Superior temporal gyrus (tissue), 1 donor: ENCODE data around the gene MYO1E.

Experiments used
- DNase-seq: peaks from one replicate; pipeline ENCODE4 v3.0.0-alpha.2; 2016; ENCODE audit errors: extremely low spot score

MYO1E gene

GRCh38 chr15:59197454-59197853 is 175.2 kb downstream of the MYO1E start:
- DNase-seq: no peak

- DNase-seq: no peak
Observed at GRCh38 chr15:59196416-59196815, 176.3 kb downstream of the MYO1E start.

GRCh38 chr15:59194639-59195325 is 177.9 kb downstream of the MYO1E start:
- DNase-seq: no peak

- no peak for DNase-seq
Observed at GRCh38 chr15:59191855-59192237, 180.8 kb downstream of the MYO1E start.

DNA sequence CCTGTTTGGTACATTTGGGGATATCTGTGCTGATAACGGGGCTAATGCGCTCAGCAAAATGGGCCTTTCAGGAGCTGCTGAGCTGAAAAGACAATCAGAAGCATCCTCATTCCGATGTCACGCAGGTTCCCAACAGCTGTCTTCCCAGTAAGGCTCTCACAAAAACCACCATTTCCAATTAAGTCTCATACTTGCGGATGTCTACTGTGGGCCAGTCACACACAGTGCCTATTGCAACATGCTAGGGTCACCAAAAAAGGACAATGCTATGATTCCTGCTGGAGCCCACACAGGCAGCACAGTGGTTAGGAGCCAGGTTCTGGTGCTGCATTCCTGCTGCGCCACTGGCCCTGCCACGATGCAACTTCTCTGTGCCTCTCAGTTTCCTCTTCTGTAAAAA is 182.4 kb downstream of the MYO1E start:
- DNase-seq: no peak

- DNase-seq: no peak
Observed at GRCh38 chr15:59189241-59189640, 183.4 kb downstream of the MYO1E start.

- DNase-seq: no peak
Observed at GRCh38 chr15:59186501-59186900, 186.2 kb downstream of the MYO1E start.

- no peak for DNase-seq
Observed at GRCh38 chr15:59185725-59186124, 186.9 kb downstream of the MYO1E start.

DNA sequence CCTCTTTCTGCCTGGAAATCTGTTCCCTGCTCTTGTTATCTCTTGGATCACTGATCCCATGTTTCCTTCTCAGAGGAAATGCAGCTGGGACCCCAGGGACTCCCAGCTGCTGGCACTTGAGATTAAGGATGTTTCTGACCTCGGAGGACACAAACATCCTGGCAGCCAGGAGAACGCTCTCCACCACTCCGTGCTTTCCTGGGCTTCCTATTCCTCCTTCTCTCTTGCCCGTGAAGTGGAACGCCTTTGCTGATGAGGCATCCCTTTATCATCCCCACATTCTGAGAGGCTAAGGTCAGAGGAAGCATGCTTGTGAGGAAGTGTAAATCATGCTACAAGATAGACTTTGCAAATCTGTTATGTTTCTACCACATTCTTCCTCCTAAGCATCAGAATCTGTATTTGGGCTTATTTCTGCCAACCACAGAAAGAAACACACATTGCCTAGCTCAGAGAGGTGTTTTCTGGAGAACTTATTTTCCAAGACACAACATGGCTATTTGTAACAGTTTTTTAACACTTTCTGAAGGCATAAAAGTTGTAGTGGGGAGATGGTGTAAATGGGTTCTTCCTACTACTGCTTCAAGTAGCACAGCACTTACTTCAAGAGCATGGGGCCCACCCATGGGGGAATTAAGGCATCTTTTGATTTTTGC is 191.6 kb downstream of the MYO1E start:
- no peak for DNase-seq

GRCh38 chr15:59179717-59180116 is 193.0 kb downstream of the MYO1E start:
- DNase-seq: no peak

GRCh38 chr15:59178151-59178695 is 194.4 kb downstream of the MYO1E start:
- no peak for DNase-seq

- peak; percentile 73 for DNase-seq
Observed at GRCh38 chr15:59177317-59177660, 195.4 kb downstream of the MYO1E start.

- no peak for DNase-seq
Observed at GRCh38 chr15:59176653-59177316, 195.9 kb downstream of the MYO1E start.

DNA sequence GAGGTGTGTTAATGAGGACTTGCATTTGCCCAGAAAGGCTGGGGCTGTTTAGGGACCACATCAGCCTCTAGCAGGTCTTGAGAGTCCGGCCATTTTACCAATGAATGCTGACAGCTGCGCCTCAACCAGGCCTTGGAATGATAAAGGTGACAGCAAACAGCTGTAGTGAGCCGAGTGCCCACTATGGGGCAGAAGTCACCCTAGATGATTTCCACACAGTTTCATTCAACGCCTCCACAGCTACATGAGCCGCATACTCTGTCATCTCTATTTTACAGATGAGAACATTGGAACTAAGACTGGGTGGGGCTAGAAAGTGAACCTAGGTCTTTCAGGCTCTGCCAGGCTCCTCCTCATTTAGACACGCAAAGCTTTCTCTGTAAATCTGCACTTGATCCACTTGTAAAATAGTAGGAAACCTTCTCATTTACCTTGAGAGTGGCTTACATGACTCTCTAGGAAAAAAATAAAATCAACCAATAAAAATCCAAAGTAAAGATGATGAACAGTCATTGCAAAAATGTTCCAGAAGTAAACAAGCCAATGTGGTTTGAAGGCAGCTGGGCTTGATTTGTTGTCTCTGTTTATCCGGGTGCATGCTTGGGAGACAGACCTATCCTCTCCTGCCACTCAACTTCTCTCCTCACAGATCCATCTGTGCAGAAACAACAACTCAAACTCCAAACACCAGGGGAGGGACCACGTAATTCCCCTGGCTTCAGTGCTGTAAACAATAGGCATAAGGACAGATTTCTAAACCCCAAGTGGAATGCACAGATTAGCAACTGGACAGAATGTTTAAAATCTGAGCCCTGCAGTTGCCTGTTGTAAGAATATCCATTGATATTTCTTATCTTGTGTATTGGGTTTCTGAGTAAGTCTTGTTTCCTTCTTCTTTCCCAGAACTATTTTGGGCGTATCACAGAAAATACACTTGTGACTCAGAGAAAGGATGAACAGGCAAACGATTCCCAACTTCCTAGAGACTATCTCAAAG is 197.5 kb downstream of the MYO1E start:
- DNase-seq: peak; percentile 91

DNA sequence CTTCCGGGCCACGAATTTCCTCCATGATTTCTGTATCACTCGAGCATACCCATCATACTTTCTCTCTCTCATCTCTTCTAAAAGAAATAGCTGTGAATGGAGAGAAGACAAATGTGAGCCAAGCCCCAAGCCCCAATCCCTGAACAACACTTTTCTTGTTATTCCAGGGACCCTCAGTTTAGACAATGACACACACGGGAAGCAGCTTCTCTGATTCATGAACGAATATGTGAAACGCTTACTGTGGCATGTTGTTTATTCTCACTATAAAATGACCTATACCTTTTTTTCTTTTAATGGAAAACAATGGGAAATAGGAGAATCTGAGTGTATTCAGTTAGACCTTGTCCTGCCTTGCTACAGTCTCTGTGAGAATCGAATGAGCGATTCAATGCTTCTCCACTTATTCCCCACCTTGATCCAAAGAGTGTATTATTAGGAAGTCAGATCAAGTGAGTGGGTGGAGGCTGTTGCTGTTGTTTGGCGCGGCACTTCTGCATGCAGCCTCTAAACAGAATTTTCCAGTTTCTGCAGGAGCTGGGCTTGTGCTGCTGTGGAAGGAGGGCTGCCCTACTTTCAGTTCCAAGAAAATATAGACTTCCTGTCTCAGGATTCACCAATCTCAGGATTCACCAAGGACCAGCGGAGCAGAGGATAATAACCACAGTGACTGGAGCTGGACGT is 198.4 kb downstream of the MYO1E start:
- DNase-seq: no peak

DNA sequence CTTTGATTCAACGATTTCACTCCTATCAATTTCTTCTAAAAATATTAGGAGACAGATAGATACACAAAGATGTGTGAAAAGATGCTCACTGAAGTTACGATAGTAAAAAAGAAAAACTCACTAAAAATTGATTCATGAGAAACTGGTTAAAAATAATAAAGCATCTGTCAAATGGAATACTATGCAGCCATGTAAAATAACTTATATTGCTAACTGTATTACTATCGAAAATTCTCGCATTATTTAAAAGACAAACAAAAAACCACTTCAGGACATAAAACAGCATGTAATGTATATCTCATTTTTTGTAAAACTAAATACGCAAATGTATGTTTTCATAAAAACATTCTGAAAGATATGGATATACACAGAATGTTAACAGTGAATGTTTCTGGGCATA is 199.5 kb downstream of the MYO1E start:
- no peak for DNase-seq

DNA sequence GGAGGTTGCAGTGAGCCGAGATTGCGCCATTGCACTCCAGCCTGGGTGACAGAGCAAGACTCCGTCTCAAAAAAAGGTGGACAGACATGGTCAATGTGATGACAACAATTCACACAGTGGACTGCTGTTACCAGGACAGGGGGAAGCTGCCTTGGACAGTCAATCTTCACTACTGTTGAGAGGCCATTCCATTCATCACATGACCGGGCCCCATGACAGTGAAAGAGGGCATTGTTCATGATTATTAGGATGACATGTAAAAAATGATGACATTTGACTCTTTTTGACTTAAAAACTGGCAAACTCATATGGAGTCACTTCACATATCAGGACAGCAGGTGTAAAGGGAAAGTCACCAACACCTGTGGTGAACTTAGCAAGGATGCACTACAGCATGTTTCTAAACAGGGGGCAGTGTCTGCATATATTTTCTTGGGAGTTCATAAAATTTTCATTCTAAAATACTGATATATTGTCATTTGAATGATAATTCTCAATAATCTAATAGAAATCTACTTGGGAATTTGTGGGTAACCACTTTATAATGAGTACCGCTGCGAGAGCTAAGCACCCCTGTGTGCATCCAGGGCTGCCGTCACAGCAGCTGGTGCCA is 200.3 kb downstream of the MYO1E start:
- DNase-seq: no peak

DNA sequence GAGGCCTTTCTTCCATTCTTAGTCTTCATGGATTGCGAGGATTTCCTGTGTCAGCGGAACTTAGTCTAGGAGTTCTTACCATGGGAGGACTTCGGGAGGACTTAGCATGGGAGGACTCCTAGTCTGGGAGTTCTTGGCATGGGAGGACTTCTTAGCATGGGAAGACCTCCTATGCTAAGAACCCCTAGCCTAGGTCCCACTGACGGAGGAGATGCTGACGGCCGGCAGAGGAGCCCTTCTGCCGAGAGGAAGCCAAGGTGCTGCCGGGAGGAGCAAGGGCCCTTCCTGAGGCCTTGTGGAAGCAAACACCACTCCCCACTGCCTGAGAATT is 201.6 kb downstream of the MYO1E start:
- DNase-seq: no peak

DNA sequence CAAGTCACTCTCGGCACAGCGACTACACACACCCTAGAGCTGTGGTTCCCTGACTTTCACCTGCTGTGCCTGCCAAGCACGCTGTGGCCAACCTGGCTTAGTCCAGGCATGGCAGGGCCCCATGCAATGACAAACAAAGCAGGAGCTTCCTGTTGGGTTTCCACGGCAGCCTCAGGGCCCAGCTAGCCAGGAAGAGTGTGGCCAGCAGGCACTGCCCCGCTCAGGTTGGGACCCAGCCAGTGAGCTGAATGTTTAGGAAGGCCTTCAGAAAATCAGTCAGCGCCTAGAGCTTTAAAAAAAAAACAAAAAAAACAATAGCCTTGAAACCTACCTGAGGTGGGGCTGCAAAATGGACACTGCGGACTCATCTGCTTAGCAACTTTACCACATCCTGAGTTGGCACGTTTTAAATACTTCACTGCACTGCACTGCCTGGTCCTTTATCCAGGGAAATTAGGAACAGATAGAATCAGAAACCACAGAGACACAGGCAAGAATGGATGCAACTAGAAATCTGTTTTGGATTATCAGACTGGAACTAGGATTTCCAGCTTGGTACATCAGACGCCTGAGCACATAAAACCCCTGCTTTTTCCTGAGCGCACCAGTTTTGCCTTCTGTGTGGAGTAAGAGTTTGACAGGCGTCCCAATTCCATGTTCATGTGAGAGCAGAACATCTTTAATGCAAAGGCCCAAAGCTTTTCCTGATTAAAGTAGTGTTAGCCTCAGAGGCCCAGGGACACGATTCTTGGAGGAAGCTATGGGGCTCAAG is 202.2 kb downstream of the MYO1E start:
- no peak for DNase-seq

GRCh38 chr15:59169251-59169708 is 203.4 kb downstream of the MYO1E start:
- no peak for DNase-seq
